Osteocyte (in vitro differentiated cells): Measurements from ENCODE around the gene RIPK1. TPM values are rescaled to one million over a fixed set of nuclear protein-coding genes. Genes with fewer than 3 reads are reported as not detected.
A peak's percentile ranks its signal among the peaks of the same experiment; 100 is the strongest.
"Not testable (repeated sequence)": the region's sequence is repeated elsewhere in the genome, so short reads cannot be mapped to it uniquely, and the experiment has no call there.

ENCODE experiments used
- DNase-seq: peaks from one replicate; pipeline ENCODE4 v3.0.0; 2021; ENCODE audit warnings: mixed read lengths; ENCODE audit not compliant: unreplicated experiment; ENCODE audit errors: extremely low spot score
- H3K27ac Mint-ChIP-seq: one replicate; pipeline ENCODE4 v1.8.0; 2021; ENCODE audit warnings: mild to moderate bottlenecking, mixed read lengths; ENCODE audit not compliant: unreplicated experiment
- H3K27me3 Mint-ChIP-seq: one replicate; pipeline ENCODE4 v1.8.0; 2021; ENCODE audit warnings: mixed read lengths; ENCODE audit not compliant: unreplicated experiment
- H3K36me3 Mint-ChIP-seq: one replicate; pipeline ENCODE4 v1.8.0; 2021; ENCODE audit warnings: mixed read lengths; ENCODE audit not compliant: unreplicated experiment
- H3K4me1 Mint-ChIP-seq: one replicate; pipeline ENCODE4 v1.8.0; 2021; ENCODE audit warnings: mixed read lengths; ENCODE audit not compliant: unreplicated experiment
- H3K4me3 Mint-ChIP-seq: one replicate; pipeline ENCODE4 v1.8.0; 2021; ENCODE audit warnings: mild to moderate bottlenecking, moderate library complexity, mixed read lengths; ENCODE audit not compliant: unreplicated experiment
- H3K9me3 Mint-ChIP-seq: one replicate; pipeline ENCODE4 v1.8.0; 2021; ENCODE audit warnings: mixed read lengths; ENCODE audit not compliant: unreplicated experiment
- CTCF ChIP-seq: fragments of 200-600 bp; sonication (generic); IDR thresholded peaks from 2 replicates; pipeline ENCODE4 v1.5.0; 2021; ENCODE audit warnings: antibody characterized with exemption, mild to moderate bottlenecking, moderate library complexity
- total RNA-seq: library from RNA; stranded (reverse); gene quantifications from 2 replicates; pipeline ENCODE4 v1.2.1, GENCODE V29; 2021

The RIPK1 gene
- total RNA-seq, 1 donor from 2014 or later, result 28.1 TPM

GRCh38 chr6:3023663-3024483, 44.4 kb upstream of the RIPK1 start:
- Mint-ChIP-seq H3K27me3 (no peaks in the 10 kb centered on the region), H3K36me3 (peaks cover 16% of the 10 kb centered on the region), H3K4me3 (peak overlapping the region; percentile 62), H3K9me3 (peaks cover 8% of the 10 kb centered on the region), H3K27ac (peak overlapping the region; percentile 96), H3K4me1 (peaks cover 39% of the 10 kb centered on the region)
- no peak for TF ChIP-seq CTCF
- DNase-seq, result peak; percentile 94

GRCh38 chr6:3026791-3027626, 41.3 kb upstream of the RIPK1 start:
- Mint-ChIP-seq H3K4me3 (no peak overlapping the region), H3K36me3 (peaks cover 2% of the 10 kb centered on the region), H3K4me1 (peaks cover 39% of the 10 kb centered on the region), H3K27me3 (no peaks in the 10 kb centered on the region), H3K27ac (peak overlapping the region; percentile 50), H3K9me3 (no peaks in the 10 kb centered on the region)
- DNase-seq, result no peak
- no peak for TF ChIP-seq CTCF

- not testable (repeated sequence) for H3K27me3 Mint-ChIP-seq, H3K27ac Mint-ChIP-seq, H3K36me3 Mint-ChIP-seq, H3K4me3 Mint-ChIP-seq, H3K9me3 Mint-ChIP-seq, DNase-seq
- H3K4me1 Mint-ChIP-seq, result peaks cover 34% of the 10 kb centered on the region
Measured at GRCh38 chr6:3028156-3028555, 40.1 kb upstream of the RIPK1 start.

- Mint-ChIP-seq H3K27me3 (no peaks in the 10 kb centered on the region), H3K27ac (no peak overlapping the region), H3K4me3 (no peak overlapping the region), H3K36me3 (no peaks in the 10 kb centered on the region), H3K9me3 (peaks cover 3% of the 10 kb centered on the region), H3K4me1 (peaks cover 2% of the 10 kb centered on the region)
- no peak for DNase-seq
- no peak for TF ChIP-seq CTCF
Measured at GRCh38 chr6:3031857-3032640, 36.2 kb upstream of the RIPK1 start.

GRCh38 chr6:3032986-3033385, 35.3 kb upstream of the RIPK1 start:
- no peaks in the 10 kb centered on the region for H3K4me1 Mint-ChIP-seq
- H3K27me3 Mint-ChIP-seq, result no peaks in the 10 kb centered on the region
- H3K9me3 Mint-ChIP-seq, result peaks cover 3% of the 10 kb centered on the region
- H3K36me3 Mint-ChIP-seq, result no peaks in the 10 kb centered on the region
- no peak overlapping the region for H3K4me3 Mint-ChIP-seq
- H3K27ac Mint-ChIP-seq, result no peak overlapping the region
- no peak for TF ChIP-seq CTCF
- no peak for DNase-seq
